Prostate gland (tissue), 2 donors: Measurements from ENCODE around the gene DHX35. TPM values are rescaled to one million over a fixed set of nuclear protein-coding genes. Genes with fewer than 3 reads are reported as not detected.

Experiments
- DNase-seq: peaks from one replicate; pipeline ENCODE4 v3.0.0-alpha.2; 2019; ENCODE audit warnings: low spot score
- H3K27ac ChIP-seq, 2 donors: fragments of 200-600 bp; sonication (generic); 2 replicates each; pipeline ENCODE4 v1.5.1; 2017 to 2019
- H3K27me3 ChIP-seq: fragments of 200-600 bp; sonication (generic); replicated peaks from 2 replicates; pipeline ENCODE4 v1.5.1; 2019; ENCODE audit not compliant: insufficient read depth
- H3K36me3 ChIP-seq, 2 donors: fragments of 200-600 bp; sonication (generic); 1 replicate in 1 of 2; 2 replicates in 1 of 2; pipeline versions ENCODE4 v1.5.1 to v1.8.1; 2017 to 2019
- H3K4me1 ChIP-seq: fragments of 200-600 bp; sonication (generic); replicated peaks from 2 replicates; pipeline ENCODE4 v1.5.1; 2019
- H3K4me3 ChIP-seq, 2 donors: fragments of 200-600 bp; sonication (generic); 2 replicates each; pipeline ENCODE4 v1.5.1; 2017 to 2019
- H3K9me3 ChIP-seq: fragments of 200-600 bp; sonication (generic); 2 replicates; pipeline ENCODE4 v1.5.1; 2017
- CTCF ChIP-seq, 4 experiments: fragments of 200-600 bp in 2 of 4; fragments of 450-650 bp in 2 of 4; sonication (generic) in 2 of 4; IDR thresholded peaks; 1 replicate in 3 of 4; 2 replicates in 1 of 4; pipeline ENCODE4 v1.5.1; 2016 to 2019; ENCODE audit warnings: antibody characterized with exemption in 4 of 4, mild to moderate bottlenecking in 2 of 4, moderate library complexity in 2 of 4
- POLR2A ChIP-seq: fragments of 450-650 bp; IDR thresholded peaks from one replicate; pipeline ENCODE4 v1.6.1; 2016; ENCODE audit warnings: antibody characterized with exemption, mild to moderate bottlenecking
- POLR2AphosphoS5 ChIP-seq: sonication (generic); formaldehyde crosslinking; IDR thresholded peaks from one replicate; pipeline ENCODE4 v1.6.1; 2017; ENCODE audit warnings: antibody characterized with exemption
- WGBS: methylation state at CpG from one replicate; pipeline ENCODE4 v1.1.5; 2018; 5-methylcytosine and 5-hydroxymethylcytosine counted together
- intact Hi-C: fragments of 100-400 bp; cut with DNase I; formaldehyde crosslinking; loops from one replicate; pipeline ENCODE4 v1.14.2; 2022
- total RNA-seq, 2 donors: library from RNA; depleted of rRNA; stranded (reverse); fragments of >200 nt; gene quantifications; one replicate each; pipeline ENCODE4 v1.1.0, GENCODE V29; 2016

Gene DHX35
- total RNA-seq, result 10 to 100 TPM; 12.8 to 15.6 TPM

GRCh38 chr20:38962044-38962927, at the start of gene DHX35:
Gene DHX35, plus strand, starts transcription at chr20:38962344. Its CDS starts 24 bp downstream, at chr20:38962368.
- peaks cover 5% of the 10 kb centered on the region for H3K4me1 ChIP-seq
- WGBS, result under 1% methylated on average over 46 of the region's 70 CpGs
- H3K27ac ChIP-seq, result peak within 1 kb of the TSS; percentile 79 to 86
- H3K27me3 ChIP-seq, result no peaks in the 10 kb centered on the region
- intact Hi-C loops, result loop anchor here (5.0 kb wide), 2 partner anchors 35 to 85 kb away; partner anchors contain the start of gene FAM83D
- no peaks in the 10 kb centered on the region for H3K9me3 ChIP-seq
- TF ChIP-seq POLR2A (peak; percentile 48), POLR2AphosphoS5 (peak; percentile 97), CTCF (IDR thresholded peaks at IDR 0.05) (peak in 2 of 4 experiments; percentile 34 to 35)
- peak within 1 kb of the TSS; percentile 66 to 91 for H3K4me3 ChIP-seq
- peak; percentile 98 for DNase-seq
- no peaks in the 10 kb centered on the region for H3K36me3 ChIP-seq

GRCh38 chr20:38915355-38915754, 46.8 kb upstream of the DHX35 start:
- WGBS, result 96% methylated on average over 7 of the region's 7 CpGs

GRCh38 chr20:38917657-38918056, 44.5 kb upstream of the DHX35 start:
- Histone ChIP-seq H3K4me3 (no peak overlapping the region), H3K27me3 (no peaks in the 10 kb centered on the region), H3K36me3 (no peaks in the 10 kb centered on the region), H3K4me1 (no peaks in the 10 kb centered on the region), H3K9me3 (no peaks in the 10 kb centered on the region), H3K27ac (no peak overlapping the region)
- WGBS, result 88% methylated on average over 4 of the region's 4 CpGs
- no peak for DNase-seq
- intact Hi-C loops, result no loop called here
- TF ChIP-seq POLR2A, result no peak
- no peak for TF ChIP-seq CTCF (IDR thresholded peaks at IDR 0.05)
- no peak for TF ChIP-seq POLR2AphosphoS5

More at GRCh38 chr20:38915355-38915754, 46.8 kb upstream of the DHX35 start:
- H3K4me1 ChIP-seq, result no peaks in the 10 kb centered on the region
- intact Hi-C loops, result no loop called here
- no peak overlapping the region for H3K4me3 ChIP-seq
- H3K27me3 ChIP-seq, result no peaks in the 10 kb centered on the region
- H3K36me3 ChIP-seq, result no peaks in the 10 kb centered on the region
- H3K9me3 ChIP-seq, result no peaks in the 10 kb centered on the region
- no peak for DNase-seq
- TF ChIP-seq CTCF (IDR thresholded peaks at IDR 0.05) (no peak), POLR2A (no peak), POLR2AphosphoS5 (no peak)
- no peak overlapping the region for H3K27ac ChIP-seq

- H3K4me1 ChIP-seq, result no peaks in the 10 kb centered on the region
- H3K9me3 ChIP-seq, result no peaks in the 10 kb centered on the region
- H3K27me3 ChIP-seq, result no peaks in the 10 kb centered on the region
- intact Hi-C loops, result no loop called here
- no peaks in the 10 kb centered on the region for H3K36me3 ChIP-seq
- H3K4me3 ChIP-seq, result no peak overlapping the region
- 94% methylated on average over 19 of the region's 19 CpGs for WGBS
- no peak overlapping the region for H3K27ac ChIP-seq
- TF ChIP-seq POLR2AphosphoS5 (no peak), POLR2A (no peak), CTCF (IDR thresholded peaks at IDR 0.05) (no peak)
- DNase-seq, result no peak
Measured at GRCh38 chr20:38918172-38918571, 44.0 kb upstream of the DHX35 start.
